ENCODE data around the gene LILRB1. TPM values are rescaled to one million over a fixed set of nuclear protein-coding genes. Genes with fewer than 3 reads are reported as not detected.
"Not testable (repeated sequence)": the region's sequence is repeated elsewhere in the genome, so short reads cannot be mapped to it uniquely, and the experiment has no call there.

LILRB1 gene
- total RNA-seq, 2 experiments from 2014 or later, result 0.08 to 0.38 TPM

DNA sequence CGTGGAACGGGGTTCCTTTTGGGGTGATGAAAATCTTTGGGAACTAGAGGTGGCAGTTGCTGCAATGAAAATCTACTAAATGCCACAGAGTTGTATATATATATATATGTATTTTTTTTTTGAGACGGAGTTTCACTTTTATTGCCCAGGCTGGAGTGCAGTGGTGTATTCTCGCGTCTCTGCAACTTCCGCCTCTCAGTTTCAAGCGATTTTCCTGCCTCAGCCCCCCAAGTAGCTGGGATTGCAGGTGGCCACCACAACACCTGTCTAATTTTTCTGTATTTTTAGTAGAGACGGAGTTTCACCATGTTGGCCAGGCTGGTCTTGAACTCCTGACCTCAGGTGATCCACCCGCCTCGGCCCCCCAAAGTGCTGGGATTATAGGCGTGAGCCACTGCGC, 51.3 kb downstream of the LILRB1 start:
- DNase-seq; H3K9me3 Mint-ChIP-seq; H3K4me1 Mint-ChIP-seq; H3K27ac Mint-ChIP-seq; H3K36me3 Mint-ChIP-seq (ENCODE audit: low read depth); CTCF ChIA-PET; H3K4me3 Mint-ChIP-seq; POLR2A ChIA-PET: not testable (repeated sequence)
- peaks cover 10% of the 10 kb centered on the region for H3K27me3 Mint-ChIP-seq

DNA sequence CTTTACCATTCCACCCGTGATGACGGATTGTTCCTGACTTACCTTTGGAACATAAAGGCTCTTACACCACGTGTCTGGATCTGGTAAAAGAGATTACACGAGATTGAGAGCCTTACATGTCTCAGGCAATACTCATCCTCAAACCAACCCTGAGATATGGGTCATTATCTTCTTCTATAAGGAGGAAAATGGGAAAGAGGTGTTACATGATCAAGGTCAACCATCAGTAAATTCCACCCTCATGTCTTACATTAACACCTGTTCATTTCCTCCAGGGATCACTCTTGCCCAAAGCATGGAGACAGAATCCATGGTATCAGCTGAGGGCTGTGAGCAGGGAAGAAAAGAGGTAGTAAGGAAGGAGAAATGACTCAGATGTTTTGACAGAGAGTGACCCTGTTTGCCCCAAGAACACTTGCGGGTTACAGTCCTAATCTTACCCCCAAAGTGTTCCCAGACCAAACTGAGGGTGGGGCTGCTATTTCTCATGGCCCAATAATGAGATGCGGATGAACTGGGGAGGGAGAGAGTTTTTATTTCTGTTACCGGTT, 52.1 kb downstream of the LILRB1 start:
- Mint-ChIP-seq H3K9me3 (no peaks in the 10 kb centered on the region), H3K4me1 (no peaks in the 10 kb centered on the region), H3K27ac (no peak overlapping the region), H3K27me3 (peaks cover 10% of the 10 kb centered on the region), H3K36me3 (ENCODE audit: low read depth) (no peaks in the 10 kb centered on the region), H3K4me3 (no peak overlapping the region)
- POLR2A ChIA-PET, result no interaction called here
- CTCF ChIA-PET, result interaction anchor here (1.7 to 2.9 kb wide), 4 partner anchors 9 to 204 kb away, joined by 3 to 28 read pairs (median 4); no protein-coding TSS in a partner anchor
- DNase-seq, result no peak

GRCh38 chr19:54684527-54684926, 54.2 kb downstream of the LILRB1 start:
- peak; percentile 25 for DNase-seq
- Mint-ChIP-seq H3K4me1 (no peaks in the 10 kb centered on the region), H3K27ac (no peak overlapping the region), H3K36me3 (ENCODE audit: low read depth) (no peaks in the 10 kb centered on the region), H3K27me3 (peaks cover 11% of the 10 kb centered on the region), H3K4me3 (no peak overlapping the region), H3K9me3 (no peaks in the 10 kb centered on the region)
- CTCF ChIA-PET, result interaction anchor here (1.2 to 2.9 kb wide), 2 partner anchors 11 to 206 kb away, joined by 4 to 28 read pairs; no protein-coding TSS in a partner anchor
- POLR2A ChIA-PET, result no interaction called here

Other genes starting within 250 kb of the LILRB1 start
- gene TTYH1, start 215.0 kb upstream of the LILRB1 start, total RNA-seq, result under 1 TPM; 0.53 to 0.68 TPM
- 100 to 1,000 TPM; 231 to 233 TPM for gene LENG8, start 181.3 kb upstream of the LILRB1 start, total RNA-seq
- 1 to 10 TPM; 8.5 to 8.7 TPM for gene LENG9, start 166.7 kb upstream of the LILRB1 start, total RNA-seq
- not detected for gene CDC42EP5, start 157.2 kb upstream of the LILRB1 start, total RNA-seq
- gene LAIR2, start 127.7 kb upstream of the LILRB1 start, total RNA-seq, result 1 to 10 TPM; 2.4 to 3.8 TPM
- not detected for gene LILRA2, start 56.7 kb upstream of the LILRB1 start, total RNA-seq
- not detected for gene LILRA1, start 36.9 kb upstream of the LILRB1 start, total RNA-seq
- not detected for gene LILRB4, start 32.5 kb downstream of the LILRB1 start, total RNA-seq
- gene KIR3DL3, start 94.0 kb downstream of the LILRB1 start, total RNA-seq, result not detected
- not detected for gene KIR2DL3, start 108.0 kb downstream of the LILRB1 start, total RNA-seq
- not detected for gene KIR2DL1, start 139.3 kb downstream of the LILRB1 start, total RNA-seq
- not detected for gene KIR2DL4, start 173.1 kb downstream of the LILRB1 start, total RNA-seq
- under 1 TPM in 1 of 2 experiments, not detected in 1; 0.23 TPM for gene KIR3DL1, start 186.0 kb downstream of the LILRB1 start, total RNA-seq
- not detected for gene KIR2DS4, start 202.2 kb downstream of the LILRB1 start, total RNA-seq
- gene KIR3DL2, start 220.0 kb downstream of the LILRB1 start, total RNA-seq, result 1 to 10 TPM in 1 of 2 experiments, under 1 TPM in 1; 0.75 to 1.1 TPM
- gene FCAR, start 243.8 kb downstream of the LILRB1 start, total RNA-seq, result not detected

Data from activated CD4-positive, alpha-beta memory T cell treated with anti-CD3 and anti-CD28 coated beads, Interleukin-2, amount 10 ng/mL, durations not matched to agents 7 days and 5 days (primary cell).